Measurements from ENCODE around the gene DCLRE1B.

The DCLRE1B gene

DNA sequence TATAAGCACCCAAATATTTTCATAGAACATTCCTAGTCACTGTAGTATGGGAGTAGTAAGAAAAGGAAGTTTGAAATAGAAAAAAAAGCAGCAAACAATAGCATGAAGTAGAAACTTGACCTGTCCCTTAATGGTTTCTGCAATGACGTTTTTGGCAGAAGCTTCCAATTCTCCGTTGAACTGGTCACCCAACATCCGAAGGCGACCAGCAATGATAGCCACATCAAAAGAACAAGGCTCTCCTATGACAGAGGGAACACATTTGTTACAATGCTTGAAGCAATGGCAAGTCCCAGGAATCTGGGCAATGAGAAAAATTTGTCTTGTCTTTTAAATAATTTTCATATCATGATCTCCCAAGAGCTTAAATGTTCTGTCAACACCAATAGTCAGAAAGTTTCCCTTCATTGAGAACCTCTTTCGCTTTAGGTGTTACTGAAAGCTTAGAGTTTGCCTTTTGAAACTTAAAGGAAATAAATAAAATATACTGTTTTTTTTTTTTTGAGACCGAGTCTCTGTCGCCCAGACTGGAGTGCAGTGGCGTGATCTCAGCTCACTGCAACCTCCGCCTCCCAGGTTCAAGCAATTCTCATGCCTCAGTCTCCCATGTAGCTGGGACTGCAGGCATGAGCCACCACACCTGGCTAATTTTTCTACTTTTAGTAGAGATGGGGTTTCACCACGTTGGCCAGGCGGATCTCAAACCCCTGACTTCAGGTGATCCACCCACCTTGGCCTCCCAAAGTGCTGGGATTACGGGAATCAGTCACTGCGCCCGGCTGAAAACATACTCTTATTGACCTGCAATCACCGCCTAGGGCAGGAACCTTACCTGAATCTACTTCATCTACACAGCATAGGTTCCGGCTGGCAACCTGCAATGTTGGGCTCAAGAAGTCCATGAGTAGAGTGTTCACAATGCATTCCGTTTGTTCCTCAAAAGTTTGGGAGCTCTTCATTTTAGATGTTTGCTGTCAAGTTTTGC is 18.4 kb upstream of the DCLRE1B start:
- no peak for DNase-seq

DNA sequence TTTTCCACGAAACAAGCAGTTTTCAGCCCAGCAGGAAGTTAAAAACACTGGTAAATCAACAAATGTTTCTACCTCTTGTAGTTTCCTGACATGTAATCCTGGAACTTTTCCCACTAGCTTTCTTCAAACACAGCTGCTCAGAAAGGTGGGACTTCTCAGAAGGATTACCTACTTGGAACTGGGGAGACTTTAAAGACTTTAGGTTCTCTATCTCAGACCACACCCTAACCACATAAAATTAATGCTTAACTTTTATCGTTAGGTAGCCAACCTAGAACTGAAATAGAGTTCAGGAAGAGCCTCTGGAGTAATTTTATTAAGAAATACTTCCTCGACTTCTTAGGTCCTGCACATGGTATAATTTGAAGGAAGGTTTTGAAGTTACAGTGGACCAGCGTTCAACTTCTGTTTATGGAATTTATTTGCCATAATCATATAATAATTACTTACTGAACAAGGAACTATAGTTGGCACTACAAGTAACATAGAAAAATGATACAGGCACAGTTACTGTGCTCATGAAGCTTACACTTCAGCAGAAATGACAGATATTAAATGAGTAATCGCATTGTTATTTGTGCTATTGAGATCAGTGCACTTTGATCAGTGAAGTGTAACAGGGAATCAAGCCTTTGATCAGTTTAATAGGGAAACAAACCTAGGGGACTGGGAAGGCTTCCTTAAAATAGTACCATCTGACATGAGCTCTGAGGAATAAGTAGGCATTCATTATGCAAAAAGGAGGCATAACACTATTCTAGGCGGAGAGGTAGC is 17.5 kb upstream of the DCLRE1B start, which contains the start of gene BCL2L15:
Gene BCL2L15 (minus strand): TSS at position 180 of the 774 bp plus-strand sequence. CDS start 206 bp downstream, outside the sequence.
- no peak for DNase-seq

DNA sequence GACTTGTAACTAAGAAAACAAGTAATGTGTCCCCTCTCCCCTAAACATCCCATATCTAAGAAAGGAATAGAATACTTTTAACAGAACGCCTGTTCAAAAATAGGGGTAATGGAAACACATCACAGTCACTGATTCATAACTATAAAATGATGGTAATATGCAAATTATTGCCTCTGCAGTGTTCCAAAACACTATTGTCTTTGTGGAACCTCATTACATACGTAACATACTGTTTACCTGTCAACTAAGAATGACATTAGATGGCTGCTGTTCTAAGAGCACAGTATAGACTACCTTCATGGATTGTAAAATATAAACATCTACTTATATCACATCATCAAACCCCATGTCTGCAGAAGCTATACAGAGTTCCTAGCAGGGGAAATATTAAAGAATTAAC is 14.3 kb upstream of the DCLRE1B start:
- DNase-seq = no peak

DNA sequence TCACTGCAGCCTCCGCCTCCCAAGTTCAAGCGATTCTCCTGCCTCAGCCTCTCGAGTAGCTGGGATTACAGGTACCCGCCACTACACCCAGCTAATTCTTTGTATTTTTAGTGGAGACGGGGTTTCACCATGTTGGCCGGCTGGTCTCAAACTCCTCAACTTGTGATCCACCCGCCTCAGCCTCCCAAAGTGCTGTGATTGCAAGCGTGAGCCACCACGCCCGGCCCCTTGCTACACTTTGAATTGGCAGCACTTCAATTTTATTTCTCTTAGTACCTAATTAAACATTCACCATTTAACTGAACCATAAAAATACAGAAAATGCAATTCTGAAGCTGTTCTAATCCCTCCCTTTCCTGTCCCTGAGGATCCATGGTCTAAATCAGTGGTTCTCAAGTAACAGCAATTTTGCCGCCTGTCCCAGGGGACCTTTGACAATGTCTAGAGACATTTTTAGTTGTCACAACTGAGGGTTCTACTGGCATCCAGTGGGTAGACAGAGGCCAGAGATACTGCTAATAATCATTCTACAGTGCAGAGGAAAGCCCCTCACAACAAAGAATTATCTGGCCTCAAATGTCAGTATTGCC is 13.4 kb upstream of the DCLRE1B start:
- DNase-seq = no peak

DNA sequence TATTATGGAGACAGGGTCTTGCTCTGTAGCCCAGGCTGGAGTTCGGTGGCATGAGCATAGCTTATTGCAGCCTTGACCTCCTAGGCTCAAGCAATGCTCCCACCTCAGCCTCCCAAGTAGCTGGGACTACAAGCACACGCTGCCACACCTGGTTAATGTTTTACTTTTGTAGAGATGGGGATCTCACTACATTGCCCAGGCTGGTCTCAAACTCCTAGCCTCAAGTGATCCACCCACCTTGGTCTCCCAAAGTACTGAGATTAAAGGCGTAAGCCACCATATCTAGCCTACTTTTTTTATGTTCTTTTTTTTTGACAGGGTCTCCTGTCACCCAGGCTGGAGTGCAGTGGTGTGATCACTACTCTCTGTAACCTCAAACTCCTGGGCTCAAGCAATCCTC is 11.9 kb upstream of the DCLRE1B start:
- no peak for DNase-seq

DNA sequence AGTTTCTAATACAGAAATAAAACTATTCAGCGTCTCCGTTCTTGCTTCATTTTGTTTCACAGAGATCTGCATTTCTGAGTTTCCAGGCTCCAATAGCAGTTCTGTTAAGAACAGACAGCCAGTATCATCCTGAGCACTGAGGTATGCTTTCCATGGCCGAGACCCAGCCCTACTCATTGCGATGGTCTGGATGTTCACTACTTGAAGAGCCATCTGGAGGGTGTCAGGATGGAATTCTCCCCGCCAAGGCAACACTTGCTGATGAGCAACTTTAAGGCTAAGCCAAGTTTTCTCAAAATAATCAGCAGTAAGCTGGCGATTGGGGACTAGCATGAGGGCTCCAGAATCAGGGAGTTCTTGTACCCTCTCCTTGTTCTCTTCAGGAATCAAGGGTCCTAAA is 10.0 kb upstream of the DCLRE1B start:
- no peak for DNase-seq

DNA sequence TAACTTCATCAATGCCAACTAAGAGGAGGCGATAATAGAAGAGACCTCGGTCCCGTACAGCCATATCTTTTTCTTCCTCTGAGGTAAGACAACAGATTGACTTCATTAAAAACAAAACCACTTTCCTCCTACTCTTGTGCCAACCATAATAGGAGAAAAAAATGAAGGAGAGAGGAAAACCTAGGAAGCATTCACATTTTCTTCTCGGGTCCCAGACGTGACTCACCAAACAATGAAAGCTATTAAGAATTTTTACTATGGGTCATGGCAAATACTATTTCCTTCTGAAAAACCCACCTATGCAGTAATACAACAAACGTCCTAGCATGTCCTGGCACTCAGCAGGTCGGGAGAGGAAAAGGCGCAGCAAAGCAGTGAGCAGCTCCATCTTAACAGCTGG is 9.2 kb upstream of the DCLRE1B start:
- no peak for DNase-seq

DNA sequence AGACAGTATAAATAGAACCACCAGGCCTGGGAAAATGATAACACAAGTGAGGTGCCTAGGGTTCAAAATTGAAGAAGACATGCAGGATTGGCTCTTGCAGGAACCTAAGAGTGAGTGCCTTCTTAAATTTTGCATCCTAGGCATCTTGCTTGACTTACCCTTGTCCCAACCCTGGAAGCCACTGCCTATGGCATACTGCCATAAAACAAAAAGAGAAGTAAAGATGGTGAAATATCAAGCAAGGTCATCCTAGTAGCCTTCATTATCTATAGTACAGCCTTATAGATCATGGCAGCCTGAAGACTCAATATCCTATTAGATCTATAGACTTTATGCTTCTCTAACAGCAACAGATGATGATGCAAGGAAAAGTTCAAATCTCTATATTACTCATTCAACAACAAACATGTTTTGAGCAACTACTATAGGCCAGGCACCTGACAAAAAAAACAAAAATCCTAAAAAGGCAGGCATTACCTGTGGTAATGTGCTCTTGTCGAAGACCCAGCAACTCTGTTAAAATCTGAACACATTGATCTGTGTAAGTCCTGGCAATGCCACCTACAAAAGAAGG is 6.8 kb upstream of the DCLRE1B start:
- DNase-seq = no peak

DNA sequence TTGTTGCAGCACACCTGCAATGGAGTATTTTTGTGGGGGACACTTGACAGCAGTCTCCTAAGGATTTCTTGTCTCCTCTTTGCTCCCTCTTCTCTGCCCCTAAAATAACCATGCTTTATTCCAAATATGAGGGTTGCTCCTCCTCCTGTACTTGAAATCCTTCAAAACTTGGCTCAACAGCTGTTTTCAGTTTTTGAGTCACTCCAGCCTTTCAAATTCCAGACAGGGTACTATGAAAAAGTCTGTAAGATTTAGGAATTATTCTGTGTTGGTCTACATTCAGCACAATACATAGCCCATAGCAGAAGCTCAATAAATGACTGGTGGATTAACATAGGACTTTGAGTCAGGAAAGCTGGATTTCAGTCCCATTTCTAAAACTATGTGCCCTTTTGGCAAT is 6.0 kb upstream of the DCLRE1B start:
- DNase-seq = no peak

DNA sequence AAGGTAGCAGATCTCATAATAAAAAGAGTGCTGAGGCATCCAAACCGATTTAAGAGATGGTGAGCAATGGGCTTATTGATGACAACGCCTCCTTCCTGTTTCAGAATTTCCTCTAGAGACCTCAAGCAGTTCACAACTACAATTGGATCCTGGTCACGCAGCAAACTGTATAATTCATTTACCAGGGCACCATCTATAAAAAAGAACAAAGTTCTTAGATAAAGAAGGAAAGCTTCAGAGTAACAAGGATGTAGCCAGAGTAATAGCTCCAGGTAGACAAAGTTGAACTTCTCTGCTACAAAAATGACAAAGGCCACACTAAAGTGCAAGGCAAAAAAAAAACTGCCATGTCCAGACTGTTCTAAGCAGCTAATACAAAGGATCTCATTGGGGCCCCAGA is 3.9 kb upstream of the DCLRE1B start:
- no peak for DNase-seq

DNA sequence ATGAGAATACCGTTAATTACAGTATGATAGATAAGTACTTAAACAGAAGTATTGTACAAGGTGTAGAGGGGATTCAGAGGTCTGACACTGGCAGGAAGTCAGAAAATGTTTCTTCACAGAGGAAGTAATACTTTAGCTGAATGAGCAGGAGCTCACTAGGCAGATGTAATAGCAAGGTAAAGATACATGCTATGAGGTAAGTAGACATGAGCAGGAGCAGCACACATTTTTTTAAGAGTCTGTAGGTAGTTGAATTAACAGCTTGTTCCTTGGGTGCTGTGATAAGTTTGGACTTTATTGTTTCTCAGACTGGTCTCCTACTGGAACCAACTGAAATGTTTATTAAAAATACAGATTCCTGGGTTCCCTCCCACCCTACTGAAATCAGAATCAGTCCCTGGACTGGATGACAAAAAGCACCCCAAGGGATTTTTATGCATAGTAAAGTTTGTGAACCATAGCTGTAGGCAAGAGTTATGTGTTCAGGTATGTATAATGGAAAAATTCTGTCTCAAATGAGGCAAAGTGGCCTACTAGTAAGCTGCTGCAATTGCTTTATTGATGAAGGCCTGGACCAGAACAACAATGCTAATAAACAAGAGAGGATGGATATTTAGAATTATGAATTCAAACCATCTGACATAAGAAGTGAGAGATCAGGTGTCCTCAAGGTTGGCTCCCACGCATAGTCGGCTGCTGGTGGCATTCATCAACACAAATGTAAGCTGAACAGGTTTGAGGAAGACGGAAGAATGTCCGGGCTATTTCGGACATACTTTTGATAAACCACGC is 1.4 kb upstream of the DCLRE1B start:
- DNase-seq = peak in 4 of 56 donors; percentile 19 to 48 (median 38)

DNA sequence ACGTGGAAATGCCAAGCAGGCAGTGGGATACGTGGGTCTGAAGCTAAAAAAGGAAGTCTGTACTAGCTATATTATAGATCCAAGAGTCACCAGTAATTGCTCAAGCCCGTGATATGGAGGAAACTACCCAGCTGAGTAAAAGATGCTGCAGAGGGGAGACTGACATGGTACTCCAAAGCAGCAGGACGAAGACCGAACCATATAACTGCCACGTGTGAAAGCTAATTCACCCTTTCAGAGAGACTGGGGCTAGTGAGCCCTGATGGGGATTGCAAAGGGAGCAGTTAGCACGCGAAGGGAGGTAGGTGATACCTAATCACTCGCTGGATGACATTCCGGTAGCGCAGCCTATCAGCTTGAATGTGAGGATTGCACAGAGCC is 843 bp upstream of the DCLRE1B start:
- peak in 13 of 56 donors; percentile 26 to 80 (median 61) for DNase-seq

DNA sequence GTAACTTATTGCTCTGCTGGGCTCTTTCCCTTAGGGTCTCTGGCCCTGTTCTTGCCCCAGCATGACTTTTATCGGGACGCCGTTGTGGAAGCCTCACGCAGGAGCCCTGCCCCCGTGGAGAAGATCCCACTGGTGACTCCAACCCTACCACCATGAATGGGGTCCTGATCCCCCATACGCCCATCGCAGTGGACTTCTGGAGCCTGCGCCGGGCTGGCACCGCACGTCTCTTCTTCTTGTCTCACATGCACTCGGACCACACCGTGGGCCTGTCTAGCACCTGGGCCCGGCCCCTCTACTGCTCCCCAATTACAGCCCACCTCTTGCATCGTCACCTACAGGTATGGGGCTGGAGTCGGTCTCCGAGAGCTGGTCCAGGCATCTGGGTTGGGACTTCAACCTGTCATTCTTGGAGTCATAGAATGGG is 322 bp downstream of the DCLRE1B start:
- DNase-seq = peak in 5 of 56 donors; percentile 43 to 73 (median 45)

DNA sequence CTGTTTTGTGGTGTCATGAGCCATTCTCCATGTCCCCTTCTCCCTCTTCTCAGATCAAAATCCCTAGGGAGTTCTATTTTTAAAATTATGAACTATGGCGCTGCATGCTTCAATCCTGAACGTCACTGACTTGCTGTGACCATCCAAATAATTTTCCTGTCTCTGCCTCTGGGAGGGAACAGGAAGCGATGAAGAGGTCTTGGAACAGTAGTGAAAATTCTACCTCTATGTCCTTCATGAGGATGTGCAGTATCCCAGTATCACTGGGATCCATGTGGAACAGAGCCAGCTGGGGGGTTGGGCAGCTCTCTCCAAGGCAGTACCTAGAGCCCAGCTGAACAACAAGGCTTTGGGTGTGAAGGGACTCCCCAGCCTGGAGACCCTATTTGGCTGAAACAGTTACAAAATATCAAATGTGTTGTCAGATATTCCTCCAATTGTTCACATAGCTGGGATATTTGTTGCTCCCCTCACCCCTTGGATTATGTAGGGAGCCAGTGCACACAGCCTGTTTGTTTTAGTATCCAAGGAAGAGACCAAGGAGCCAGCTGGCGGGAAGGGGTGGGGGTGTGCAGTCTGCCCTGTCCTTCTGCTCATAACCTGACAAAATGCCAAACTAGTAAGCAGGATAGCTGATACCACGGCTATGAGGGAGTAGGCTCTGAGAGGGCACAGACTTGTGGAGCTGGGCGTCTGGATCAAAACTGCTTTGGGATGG is 7.6 kb downstream of the DCLRE1B start:
- DNase-seq = peak in 9 of 56 donors; percentile 1 to 51 (median 7)

DNA sequence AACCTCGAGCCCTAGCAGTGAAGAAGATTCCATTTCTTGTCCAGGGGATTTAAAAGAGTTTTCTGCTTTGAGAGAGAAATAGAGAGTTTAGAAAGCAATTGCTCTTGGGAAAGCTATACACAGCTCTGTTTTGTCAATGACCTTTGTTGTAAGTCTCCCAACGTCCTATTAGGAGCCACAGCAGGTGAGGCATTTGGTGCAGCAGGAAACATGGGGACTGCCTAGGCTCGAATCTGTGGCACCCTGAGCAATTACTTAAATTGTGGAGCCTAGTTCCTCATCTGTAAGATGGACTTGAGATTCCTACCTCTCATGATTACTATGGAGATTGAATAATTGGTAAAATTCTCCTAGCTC is 8.2 kb downstream of the DCLRE1B start:
- DNase-seq = no peak

DNA sequence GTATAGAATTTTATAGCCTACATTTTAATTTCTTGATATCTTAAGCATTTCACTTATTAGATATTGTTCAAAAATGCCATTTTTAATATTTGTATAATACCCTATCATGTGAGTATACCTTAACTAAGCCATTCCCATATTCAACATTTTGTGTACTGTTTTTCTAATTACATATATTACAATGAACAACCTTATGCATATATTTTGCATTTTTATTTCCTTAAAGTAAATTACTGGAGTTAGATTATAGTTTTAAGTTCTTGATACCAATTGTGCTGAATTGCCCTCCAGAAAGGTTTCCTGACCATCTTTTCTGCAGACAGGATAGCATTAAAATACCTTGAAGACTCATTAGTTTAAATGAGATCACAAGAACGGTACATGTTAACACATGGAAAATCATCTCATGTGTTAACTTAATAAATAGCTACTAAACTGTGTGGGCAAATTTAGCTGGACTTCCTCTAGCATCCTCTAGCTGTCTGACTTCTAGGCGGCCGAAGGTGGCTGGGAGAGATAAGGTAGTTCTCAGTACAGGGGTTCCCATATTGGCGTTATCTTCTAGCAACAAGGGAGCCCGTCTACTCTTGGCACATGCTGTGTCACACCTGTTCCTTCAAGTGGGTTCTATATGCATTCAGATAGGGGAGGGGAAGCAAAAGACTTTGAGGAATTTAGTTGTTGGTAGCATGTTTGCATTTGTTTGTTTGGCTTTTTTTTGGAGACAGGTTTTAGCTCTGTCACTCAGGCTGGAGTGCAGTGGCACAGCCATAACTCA is 8.9 kb downstream of the DCLRE1B start:
- no peak for DNase-seq

DNA sequence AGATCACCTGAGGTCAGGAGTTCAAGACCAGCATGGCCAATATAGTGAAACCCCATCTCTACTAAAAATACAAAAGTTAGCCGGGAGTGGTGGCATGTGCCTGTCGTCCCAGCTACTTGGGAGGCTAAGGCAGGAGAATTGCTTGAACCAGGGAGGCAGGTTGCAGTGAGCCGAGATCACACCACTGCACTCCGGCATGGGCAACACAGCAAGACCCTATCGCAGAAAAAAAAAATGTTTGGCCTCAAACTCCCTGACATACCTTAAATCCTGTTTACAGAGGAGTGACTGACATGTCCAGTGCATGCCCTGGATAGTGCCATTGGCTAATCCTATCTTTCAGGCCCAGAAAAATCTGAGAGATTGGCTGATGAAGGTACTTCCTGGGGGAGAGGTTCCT is 11.8 kb downstream of the DCLRE1B start:
- DNase-seq = no peak

DNA sequence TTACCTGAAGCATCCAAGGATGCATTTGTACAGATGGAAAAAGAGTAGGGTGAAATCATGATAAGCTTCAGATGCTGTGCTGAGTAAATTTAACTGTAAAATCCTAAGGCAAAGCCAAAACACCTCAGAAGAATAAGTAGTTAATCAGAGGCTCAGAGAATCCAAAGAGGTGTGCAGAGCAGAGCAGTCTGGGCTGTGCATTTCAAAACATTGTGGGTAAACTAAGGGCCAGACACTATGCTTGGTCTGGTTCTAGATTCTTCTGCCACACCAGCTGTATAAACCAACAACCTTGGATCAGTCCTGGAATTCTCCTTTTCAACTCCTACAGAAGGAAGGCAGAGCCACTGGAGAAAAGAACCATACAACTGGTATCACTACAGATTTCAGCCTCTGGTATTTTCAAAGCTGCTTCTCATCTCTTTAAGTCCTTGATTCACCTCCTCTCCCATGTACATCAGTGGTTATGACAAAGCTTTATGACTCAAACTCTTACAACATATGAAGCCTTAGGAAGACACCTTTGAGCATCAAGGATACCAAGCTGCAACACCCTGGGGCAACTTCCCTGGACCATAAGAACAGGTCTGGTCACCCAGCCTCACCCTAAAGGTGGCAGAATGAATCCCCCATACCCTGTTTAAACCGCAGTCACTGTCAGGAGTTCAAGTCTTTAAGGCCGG is 12.4 kb downstream of the DCLRE1B start:
- no peak for DNase-seq

DNA sequence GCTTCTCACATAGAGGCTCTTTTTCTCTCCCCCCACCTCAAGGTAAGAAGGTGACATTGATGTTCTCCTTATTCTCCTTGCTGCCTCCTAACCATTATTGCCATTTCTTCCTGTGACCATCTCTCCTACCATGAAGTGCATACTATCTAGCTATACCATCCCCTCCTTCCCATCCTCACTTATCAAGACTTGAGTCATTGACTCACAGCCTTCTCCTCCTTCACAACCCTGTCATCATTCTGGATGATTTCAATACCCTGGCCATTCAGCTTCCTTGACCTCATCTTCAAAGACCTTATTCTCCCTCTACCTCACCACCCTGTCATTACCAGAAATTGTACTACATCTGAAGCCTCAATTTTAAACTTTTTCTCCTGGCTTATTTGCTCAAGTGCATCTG is 13.1 kb downstream of the DCLRE1B start:
- no peak for DNase-seq
